HepG2 (cell line): ENCODE data around the gene NIP7. TPM values are rescaled to one million over a fixed set of nuclear protein-coding genes. Genes with fewer than 3 reads are reported as not detected.
A peak's percentile ranks its signal among the peaks of the same experiment; 100 is the strongest.

Source experiments
- AGO2 ChIP-seq: fragments of 200-400 bp; formaldehyde crosslinking; optimal IDR thresholded peaks from 2 replicates; pipeline ENCODE3; 2017; ENCODE audit warnings: mild to moderate bottlenecking, low read depth, low read length, moderate library complexity
- ATF7-NPFF ChIP-seq: sonication (generic); formaldehyde crosslinking; IDR thresholded peaks from 2 replicates; pipeline ENCODE4 v1.8.1; 2023; ENCODE audit warnings: mild to moderate bottlenecking, low read depth, missing genetic modification reagents, moderate library complexity
- BCL3 ChIP-seq: sonication (generic); formaldehyde crosslinking; IDR thresholded peaks from 2 replicates; pipeline ENCODE4 v1.5.1; 2020; ENCODE audit warnings: mild to moderate bottlenecking, missing genetic modification reagents, moderate library complexity
- BCLAF1 ChIP-seq: fragments of 450-650 bp; IDR thresholded peaks from 2 replicates; pipeline ENCODE4 v1.6.1; 2017; ENCODE audit warnings: mild to moderate bottlenecking
- BRCA1 ChIP-seq: sonication (generic); formaldehyde crosslinking; IDR thresholded peaks from 2 replicates; pipeline ENCODE4 v1.4.0; 2020; ENCODE audit warnings: missing genetic modification reagents
- ELK4 ChIP-seq: sonication (generic); formaldehyde crosslinking; IDR thresholded peaks from 2 replicates; pipeline ENCODE4 v1.9.0; 2021; ENCODE audit warnings: missing genetic modification reagents, borderline replicate concordance
- ESRRA ChIP-seq: sonication (generic); formaldehyde crosslinking; IDR thresholded peaks from 2 replicates; pipeline ENCODE4 v1.5.1; 2020; ENCODE audit warnings: mild to moderate bottlenecking, low read depth, missing genetic modification reagents
- MTF1 ChIP-seq: sonication (generic); formaldehyde crosslinking; IDR thresholded peaks from 2 replicates; pipeline ENCODE4 v1.5.0; 2020; ENCODE audit warnings: missing genetic modification reagents
- ONECUT2 ChIP-seq: sonication (generic); formaldehyde crosslinking; IDR thresholded peaks from 2 replicates; pipeline ENCODE4 v1.4.0; 2020; ENCODE audit warnings: missing genetic modification reagents
- SNAPC4 ChIP-seq: sonication (generic); formaldehyde crosslinking; IDR thresholded peaks from 2 replicates; pipeline ENCODE4 v1.4.0; 2020; ENCODE audit warnings: mild to moderate bottlenecking, missing genetic modification reagents
- TRIM24 ChIP-seq: sonication (generic); formaldehyde crosslinking; IDR thresholded peaks from 2 replicates; pipeline ENCODE4 v1.8.0; 2022; ENCODE audit warnings: mild to moderate bottlenecking, missing genetic modification reagents
- ZMAT3 ChIP-seq: sonication (generic); formaldehyde crosslinking; conservative IDR thresholded peaks from 2 replicates; pipeline ENCODE4 v1.7.0; 2021; ENCODE audit warnings: missing genetic modification reagents
- ZNF275 ChIP-seq: sonication (generic); formaldehyde crosslinking; IDR thresholded peaks from 2 replicates; pipeline ENCODE4 v1.8.0; 2022; ENCODE audit warnings: missing genetic modification reagents, mild to moderate bottlenecking, inconsistent platforms, borderline replicate concordance
- ZNF672 ChIP-seq: sonication (generic); formaldehyde crosslinking; IDR thresholded peaks from 2 replicates; pipeline ENCODE4 v1.8.1; 2022; ENCODE audit warnings: missing genetic modification reagents
- ZSCAN12 ChIP-seq: sonication (generic); formaldehyde crosslinking; IDR thresholded peaks from 2 replicates; pipeline ENCODE4 v1.9.0; 2021; ENCODE audit warnings: mild to moderate bottlenecking, missing genetic modification reagents
- polyA plus RNA-seq, 8 experiments: library from polyadenylated mRNA; depleted of rRNA in 3 of 8; stranded (reverse) in 7 of 8; unstranded in 1 of 8; fragments of >200 nt; fragmentation: Illumina TruSeq in 4 of 8; extraction: Trizol in 4 of 8; gene quantifications; 2 replicates each; pipeline versions ENCODE4 v1.2.1 to v1.2.3, GENCODE V29; 2011 to 2016; ENCODE audit warnings: low read depth in 4 of 8, missing spikeins in 1 of 8, mixed read lengths in 1 of 8; ENCODE audit not compliant: insufficient read depth in 1 of 8
- total RNA-seq, 5 experiments: library from RNA; depleted of rRNA; stranded (reverse); fragments of >200 nt; fragmentation: Illumina TruSeq; extraction: Trizol; gene quantifications; 2 replicates each; pipeline ENCODE4 v1.2.3, GENCODE V29; 2016; ENCODE audit warnings: low read depth in 1 of 5

Gene NIP7
- total and polyA plus RNA-seq, 2 of the 13 experiments (the other 11 are each of a cell fraction or from before 2014, with no cell fraction given) = 15.3 to 114 TPM

DNA sequence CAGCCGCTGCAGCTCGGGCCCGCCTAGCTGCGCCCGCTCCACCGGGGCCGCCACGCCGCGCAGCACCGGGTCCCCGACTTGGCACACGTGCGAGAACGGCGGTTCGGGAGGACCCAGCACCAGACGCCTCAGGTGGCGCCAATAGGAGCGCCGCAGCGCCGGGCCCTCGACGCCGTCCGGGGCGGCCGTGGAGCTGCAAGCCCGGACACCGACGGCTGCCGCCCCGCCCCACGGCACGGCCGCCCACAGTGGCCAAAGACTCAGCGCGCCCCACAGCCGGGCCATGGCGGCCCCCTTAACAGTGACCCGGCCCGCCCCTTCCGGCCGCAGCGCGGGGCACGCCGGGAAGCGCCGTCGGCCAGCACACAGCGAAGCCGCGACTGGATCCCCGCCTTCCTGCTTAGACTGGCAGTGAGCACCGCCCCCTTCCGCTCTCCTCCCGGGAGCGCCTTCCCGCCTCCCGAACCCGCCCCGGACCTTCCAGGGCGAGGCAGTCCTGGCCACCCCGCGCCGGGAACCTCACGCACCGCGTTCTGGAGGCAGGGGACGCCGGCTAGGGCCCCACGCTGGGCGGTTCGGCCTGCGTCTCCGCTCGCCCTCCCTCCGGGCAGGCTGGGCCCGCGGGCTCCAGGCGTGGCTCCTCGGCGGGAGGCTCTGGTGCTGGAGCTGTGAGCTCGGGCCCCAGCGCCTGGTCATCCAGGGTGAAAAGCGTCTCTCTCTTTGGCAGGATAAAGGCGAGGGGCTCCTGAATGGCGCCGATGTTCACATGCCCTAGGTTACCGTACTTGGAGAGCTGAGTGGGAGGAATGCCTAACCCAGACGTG is 9.1 kb upstream of the NIP7 start, which contains the start of gene PDF (continued):
- TF ChIP-seq SNAPC4 (CRISPR knock-in tag) (no peak), ONECUT2 (no peak; the same call in 1 of the 2 replicates), ZMAT3 (CRISPR knock-in tag) (peak; percentile 94; the same call in 1 of the 2 replicates), ZSCAN12 (CRISPR knock-in tag) (no peak; the same call in 1 of the 2 replicates), ELK4 (CRISPR knock-in tag) (peak; percentile 81; the same call in 1 of the 2 replicates), MTF1 (peak; percentile 74; the same call in 1 of the 2 replicates), AGO2 (peak; percentile 99), BCL3 (CRISPR knock-in tag) (peak; percentile 73), ESRRA (CRISPR knock-in tag) (peak; percentile 16; the same call in 1 of the 2 replicates), ZNF275 (CRISPR knock-in tag) (peak; percentile 61), BRCA1 (CRISPR knock-in tag) (0 out of 2 replicates have a peak, but pooled peaks have one; percentile 79), TRIM24 (CRISPR knock-in tag) (no peak), ZNF672 (CRISPR knock-in tag) (no peak; the same call in 1 of the 2 replicates), BCLAF1 (no peak), ATF7-NPFF (CRISPR knock-in tag) (peak; percentile 93)
